HG02588 (cell line): ENCODE results near the gene SHPK.

ENCODE experiments used
- ATAC-seq: cut with Tn5 transposase; IDR thresholded peaks from one replicate; pipeline ENCODE4 v1.9.1; 2021; ENCODE audit warnings: mild to moderate bottlenecking, moderate library complexity; ENCODE audit not compliant: unreplicated experiment

SHPK gene

GRCh38 chr17:3660311-3660891 is 24.4 kb upstream of the SHPK start:
- no peak for ATAC-seq

DNA sequence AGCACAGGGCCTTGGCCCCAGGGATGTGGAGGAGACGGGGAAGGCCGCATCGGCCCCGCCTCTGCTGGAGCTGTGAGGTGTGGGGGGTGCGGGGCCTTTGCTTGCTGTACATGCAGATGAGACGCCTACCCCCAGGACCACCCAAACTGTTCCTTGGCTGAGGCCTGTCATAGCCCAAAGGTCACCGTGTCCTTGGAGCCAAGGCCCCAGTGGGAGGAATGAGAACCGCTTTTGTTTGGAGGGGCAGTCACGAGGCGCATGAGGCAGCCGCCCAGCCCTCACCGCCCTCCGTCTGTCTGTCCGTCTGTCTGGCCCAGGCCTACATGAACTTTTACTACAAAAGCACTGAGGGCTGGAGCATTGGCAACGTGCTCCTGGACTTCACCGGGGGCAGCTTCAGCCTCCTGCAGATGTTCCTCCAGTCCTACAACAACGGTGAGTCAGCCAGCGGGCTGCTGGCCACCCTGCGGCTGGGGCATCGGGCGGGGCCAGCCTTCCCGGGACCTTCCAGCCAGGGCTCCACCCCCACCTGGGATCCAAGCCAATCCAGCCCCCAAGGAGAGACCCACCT is 23.6 kb upstream of the SHPK start:
- no peak for ATAC-seq

GRCh38 chr17:3658784-3659449 is 22.9 kb upstream of the SHPK start:
- no peak for ATAC-seq

DNA sequence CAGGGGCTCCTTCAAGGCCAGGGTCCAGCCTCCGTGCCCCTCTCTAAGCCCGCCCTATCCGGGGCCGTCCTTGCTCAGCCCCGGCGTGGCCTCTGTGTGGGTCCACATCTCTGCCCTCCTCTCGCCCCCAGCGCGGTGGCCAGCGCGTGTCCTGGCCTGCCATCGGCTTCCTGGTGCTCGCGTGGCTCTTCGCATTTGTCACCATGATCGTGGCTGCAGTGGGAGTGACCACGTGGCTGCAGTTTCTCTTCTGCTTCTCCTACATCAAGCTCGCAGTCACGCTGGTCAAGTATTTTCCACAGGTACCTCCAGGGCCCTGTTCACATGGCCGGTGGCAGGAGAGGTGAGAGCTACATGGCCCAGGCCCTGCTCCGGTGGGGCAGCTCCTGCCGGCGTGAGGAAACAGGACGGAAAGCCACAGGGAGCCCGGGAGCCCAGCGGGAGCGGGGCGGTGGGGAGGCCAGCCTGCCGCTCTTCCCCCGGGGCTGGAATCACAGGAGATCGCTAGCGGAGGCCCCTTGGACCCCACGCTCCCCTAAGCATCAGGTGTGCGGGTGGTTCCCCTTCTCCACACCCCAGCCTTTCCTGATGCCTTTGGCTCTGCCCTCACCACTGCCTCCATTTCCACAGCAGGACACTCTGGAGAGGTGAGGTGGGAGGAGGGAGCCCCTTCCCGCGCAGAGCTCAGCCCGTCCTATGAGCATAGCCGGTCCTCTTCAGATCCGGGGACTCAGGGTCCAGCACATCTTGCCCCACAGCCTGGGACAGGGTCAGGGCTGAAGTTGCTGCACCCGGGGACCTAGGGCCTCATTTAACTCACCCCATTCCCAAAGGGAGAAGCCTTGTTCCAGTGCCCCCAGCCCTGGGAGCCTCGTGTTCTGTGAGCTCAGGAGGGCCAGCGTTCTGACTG is 22.1 kb upstream of the SHPK start:
- ATAC-seq, result no peak

DNA sequence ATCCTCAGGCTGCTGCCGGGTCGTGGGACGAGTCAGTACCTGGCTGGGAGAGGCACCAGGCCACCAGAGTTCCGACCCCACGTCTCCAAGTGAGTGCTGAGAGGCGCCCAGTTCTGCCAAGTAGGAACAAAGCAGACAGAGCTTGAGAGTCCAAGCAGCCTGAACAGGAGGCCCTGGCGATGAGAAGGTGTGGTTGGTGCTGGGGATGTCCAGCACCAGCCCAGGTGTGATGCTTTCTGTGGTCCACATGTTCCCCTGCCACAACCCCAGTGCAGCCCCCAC is 21.5 kb upstream of the SHPK start:
- no peak for ATAC-seq

DNA sequence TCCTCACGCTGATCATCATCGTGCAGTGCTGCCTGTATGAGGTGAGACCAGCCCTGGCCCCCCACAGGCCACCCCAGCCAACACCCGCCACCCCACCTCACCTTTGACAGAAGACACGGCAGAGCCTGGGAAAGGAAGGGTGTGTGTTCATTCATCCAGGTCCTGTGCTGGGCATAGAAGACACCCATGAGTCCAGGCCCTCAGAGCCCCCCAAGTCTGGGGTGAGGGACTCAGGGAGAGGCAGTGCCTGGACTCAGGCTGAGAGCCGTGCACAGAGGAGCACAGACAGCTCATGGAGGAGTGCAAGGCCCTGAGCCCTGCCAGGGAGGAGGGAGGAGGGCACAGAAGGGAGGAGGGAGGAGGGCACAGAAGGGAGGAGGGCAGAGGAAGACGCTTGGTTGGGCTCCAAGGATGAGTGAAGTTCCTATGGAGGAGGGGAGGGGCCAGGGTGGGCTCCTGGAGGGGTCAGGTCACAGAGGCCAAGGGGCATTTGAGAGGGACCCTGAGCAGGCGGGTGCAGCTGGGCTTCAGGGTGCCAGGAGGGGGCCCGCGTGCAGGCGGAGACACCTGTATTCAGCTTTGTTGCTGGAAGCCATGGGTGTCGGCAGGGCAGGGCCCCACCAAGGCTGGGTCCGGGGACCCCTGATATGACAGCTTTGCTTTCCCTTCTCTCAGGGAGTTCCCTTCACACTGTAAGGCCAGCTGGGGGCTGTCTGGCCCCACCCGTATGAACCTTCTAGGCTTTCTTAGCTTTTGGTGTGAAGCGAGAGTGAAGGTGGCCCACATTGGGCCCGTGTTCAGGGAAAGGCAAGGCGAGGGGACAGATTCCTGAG is 20.9 kb upstream of the SHPK start:
- ATAC-seq, result no peak

GRCh38 chr17:3656353-3656752 is 20.3 kb upstream of the SHPK start:
- ATAC-seq, result no peak

DNA sequence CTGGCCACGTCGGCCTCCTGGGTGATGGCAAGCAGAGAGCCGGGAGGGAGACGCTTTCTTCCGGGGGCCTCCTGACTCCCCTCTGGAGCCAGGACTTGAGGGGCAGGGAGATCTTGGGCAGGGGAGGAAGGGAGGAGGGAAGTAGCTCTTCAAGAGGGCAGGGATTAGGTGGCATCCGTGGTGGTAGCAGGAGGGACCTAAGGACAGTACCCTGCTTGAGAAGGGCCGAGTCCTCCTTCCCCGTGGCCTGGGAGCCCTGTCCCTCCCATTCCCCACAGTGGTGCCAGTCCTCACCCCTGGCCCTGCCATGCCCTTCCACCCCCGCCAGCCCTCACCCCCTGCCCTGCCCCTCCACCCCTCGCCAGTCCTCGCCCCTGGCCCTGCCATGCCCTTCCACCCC is 19.7 kb upstream of the SHPK start:
- no peak for ATAC-seq

DNA sequence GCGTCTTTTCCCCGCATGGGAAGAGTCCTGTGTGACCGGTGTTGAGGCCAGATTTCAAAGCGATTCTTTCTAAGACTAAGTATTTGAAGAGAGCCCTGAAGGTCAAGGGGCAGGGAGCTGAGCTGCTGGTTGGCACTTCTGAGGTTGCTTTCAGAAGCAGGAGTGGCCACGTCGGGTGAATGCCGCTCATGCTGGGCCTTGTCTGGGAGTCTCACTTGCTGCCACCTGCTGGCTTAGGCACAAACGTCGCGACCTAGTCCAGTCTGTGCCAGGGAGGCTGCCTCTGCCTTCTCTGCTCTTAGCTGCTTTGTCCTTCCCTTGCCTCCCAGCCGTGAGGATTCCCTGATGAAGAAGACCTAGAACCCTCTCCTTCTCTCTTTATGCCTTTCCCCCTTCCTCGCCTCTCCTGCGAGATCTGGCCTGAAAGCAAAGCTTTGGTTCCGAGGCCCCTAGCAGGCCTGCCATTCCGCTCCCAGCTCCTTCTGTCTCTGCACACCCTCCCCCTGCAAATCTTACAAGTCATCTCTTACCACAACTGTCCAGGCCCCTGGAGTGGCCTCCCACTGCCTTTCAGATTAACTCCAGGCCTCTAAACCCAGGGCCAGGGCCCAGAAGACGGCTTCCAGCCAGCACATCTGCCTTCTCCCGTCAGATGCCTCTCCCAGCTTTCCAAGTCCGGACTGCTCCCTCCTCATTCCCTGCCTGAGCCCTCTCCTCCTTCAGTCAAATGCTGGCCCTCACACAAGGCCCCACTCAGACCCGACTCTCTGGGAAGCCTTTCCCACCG is 11.9 kb upstream of the SHPK start:
- no peak for ATAC-seq

GRCh38 chr17:3647251-3647650 is 11.2 kb upstream of the SHPK start:
- ATAC-seq, result no peak

- ATAC-seq, result no peak
These were observed 9.3 kb upstream of the SHPK start for GRCh38 chr17:3645310-3645709.

- ATAC-seq, result no peak
These were observed 7.9 kb upstream of the SHPK start for GRCh38 chr17:3643889-3644349.

GRCh38 chr17:3641717-3642486 is 5.9 kb upstream of the SHPK start:
- no peak for ATAC-seq

- ATAC-seq, result no peak
These were observed 5.0 kb upstream of the SHPK start for GRCh38 chr17:3641014-3641413.

GRCh38 chr17:3639981-3640596 is 4.0 kb upstream of the SHPK start:
- no peak for ATAC-seq

- peak; percentile 9 for ATAC-seq
These were observed 891 bp upstream of the SHPK start for GRCh38 chr17:3636908-3637373.

GRCh38 chr17:3635474-3636153 is 436 bp downstream of the SHPK start:
- ATAC-seq, result no peak

- no peak for ATAC-seq
These were observed 3.8 kb downstream of the SHPK start for GRCh38 chr17:3632287-3632686.
